Panc1 (cell line): ENCODE results near the gene PDILT.

Experiments
- POLR2AphosphoS5 ChIP-seq: IDR thresholded peaks from 2 replicates; pipeline ENCODE4 v1.6.1; 2012; ENCODE audit warnings: mild to moderate bottlenecking, low read depth, low read length, moderate library complexity
- SIN3A ChIP-seq: IDR thresholded peaks from 2 replicates; pipeline ENCODE4 v1.6.1; 2012; ENCODE audit warnings: low read depth, mild to moderate bottlenecking, low read length, moderate library complexity, borderline replicate concordance; ENCODE audit not compliant: insufficient read depth
- TCF7L2 ChIP-seq: IDR thresholded peaks from 2 replicates; pipeline ENCODE4 v1.6.1; 2011; ENCODE audit warnings: mild to moderate bottlenecking, low read depth, low read length, inconsistent platforms
- TF ChIP-seq, protein P1 (sequence below): fragments of 450-650 bp; IDR thresholded peaks from 2 replicates; pipeline ENCODE4 v1.5.1; 2017; ENCODE audit warnings: mild to moderate bottlenecking
- TF ChIP-seq, protein P2 (sequence below), 2 experiments: IDR thresholded peaks; 2 replicates each; pipeline ENCODE4 v1.6.1; 2011 to 2012; ENCODE audit warnings: low read depth in 2 of 2, control low read depth in 1 of 2, low read length in 1 of 2, mild to moderate bottlenecking in 1 of 2, moderate library complexity in 1 of 2; ENCODE audit not compliant: insufficient read depth in 1 of 2

DNA sequence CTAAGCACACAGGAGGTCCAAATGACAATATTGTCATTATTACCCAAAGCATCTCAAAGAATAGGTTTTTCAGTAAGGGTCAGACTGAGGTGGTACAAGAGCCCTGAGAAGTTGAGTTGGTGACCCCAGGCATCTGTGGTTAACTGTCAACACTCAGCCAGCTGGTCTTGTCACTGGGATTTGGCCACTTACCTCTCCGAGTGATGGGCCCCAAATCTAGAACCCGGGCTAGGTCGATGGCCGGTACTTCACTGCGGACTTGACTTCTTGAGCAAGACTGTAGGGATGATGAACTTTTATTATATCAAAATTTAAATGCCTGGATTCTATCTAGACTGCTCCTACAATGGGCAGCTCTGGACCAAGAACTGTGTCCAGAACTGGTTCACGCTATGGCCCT lies 88.8 kb downstream of the PDILT start:
- TF ChIP-seq, protein P1, sequence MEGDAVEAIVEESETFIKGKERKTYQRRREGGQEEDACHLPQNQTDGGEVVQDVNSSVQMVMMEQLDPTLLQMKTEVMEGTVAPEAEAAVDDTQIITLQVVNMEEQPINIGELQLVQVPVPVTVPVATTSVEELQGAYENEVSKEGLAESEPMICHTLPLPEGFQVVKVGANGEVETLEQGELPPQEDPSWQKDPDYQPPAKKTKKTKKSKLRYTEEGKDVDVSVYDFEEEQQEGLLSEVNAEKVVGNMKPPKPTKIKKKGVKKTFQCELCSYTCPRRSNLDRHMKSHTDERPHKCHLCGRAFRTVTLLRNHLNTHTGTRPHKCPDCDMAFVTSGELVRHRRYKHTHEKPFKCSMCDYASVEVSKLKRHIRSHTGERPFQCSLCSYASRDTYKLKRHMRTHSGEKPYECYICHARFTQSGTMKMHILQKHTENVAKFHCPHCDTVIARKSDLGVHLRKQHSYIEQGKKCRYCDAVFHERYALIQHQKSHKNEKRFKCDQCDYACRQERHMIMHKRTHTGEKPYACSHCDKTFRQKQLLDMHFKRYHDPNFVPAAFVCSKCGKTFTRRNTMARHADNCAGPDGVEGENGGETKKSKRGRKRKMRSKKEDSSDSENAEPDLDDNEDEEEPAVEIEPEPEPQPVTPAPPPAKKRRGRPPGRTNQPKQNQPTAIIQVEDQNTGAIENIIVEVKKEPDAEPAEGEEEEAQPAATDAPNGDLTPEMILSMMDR = no peak
- no peak for TF ChIP-seq POLR2AphosphoS5
- no peak for TF ChIP-seq SIN3A
- TF ChIP-seq, protein P2, sequence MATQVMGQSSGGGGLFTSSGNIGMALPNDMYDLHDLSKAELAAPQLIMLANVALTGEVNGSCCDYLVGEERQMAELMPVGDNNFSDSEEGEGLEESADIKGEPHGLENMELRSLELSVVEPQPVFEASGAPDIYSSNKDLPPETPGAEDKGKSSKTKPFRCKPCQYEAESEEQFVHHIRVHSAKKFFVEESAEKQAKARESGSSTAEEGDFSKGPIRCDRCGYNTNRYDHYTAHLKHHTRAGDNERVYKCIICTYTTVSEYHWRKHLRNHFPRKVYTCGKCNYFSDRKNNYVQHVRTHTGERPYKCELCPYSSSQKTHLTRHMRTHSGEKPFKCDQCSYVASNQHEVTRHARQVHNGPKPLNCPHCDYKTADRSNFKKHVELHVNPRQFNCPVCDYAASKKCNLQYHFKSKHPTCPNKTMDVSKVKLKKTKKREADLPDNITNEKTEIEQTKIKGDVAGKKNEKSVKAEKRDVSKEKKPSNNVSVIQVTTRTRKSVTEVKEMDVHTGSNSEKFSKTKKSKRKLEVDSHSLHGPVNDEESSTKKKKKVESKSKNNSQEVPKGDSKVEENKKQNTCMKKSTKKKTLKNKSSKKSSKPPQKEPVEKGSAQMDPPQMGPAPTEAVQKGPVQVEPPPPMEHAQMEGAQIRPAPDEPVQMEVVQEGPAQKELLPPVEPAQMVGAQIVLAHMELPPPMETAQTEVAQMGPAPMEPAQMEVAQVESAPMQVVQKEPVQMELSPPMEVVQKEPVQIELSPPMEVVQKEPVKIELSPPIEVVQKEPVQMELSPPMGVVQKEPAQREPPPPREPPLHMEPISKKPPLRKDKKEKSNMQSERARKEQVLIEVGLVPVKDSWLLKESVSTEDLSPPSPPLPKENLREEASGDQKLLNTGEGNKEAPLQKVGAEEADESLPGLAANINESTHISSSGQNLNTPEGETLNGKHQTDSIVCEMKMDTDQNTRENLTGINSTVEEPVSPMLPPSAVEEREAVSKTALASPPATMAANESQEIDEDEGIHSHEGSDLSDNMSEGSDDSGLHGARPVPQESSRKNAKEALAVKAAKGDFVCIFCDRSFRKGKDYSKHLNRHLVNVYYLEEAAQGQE (IDR thresholded peaks at IDR 0.05; ENCODE audit: insufficient read depth in 1 of 2, low read depth in 2 of 2, low read length in 1 of 2) = no peak
- no peak for TF ChIP-seq TCF7L2
